Measurements from ENCODE around the gene MAML2. TPM values are rescaled to one million over a fixed set of nuclear protein-coding genes. Genes with fewer than 3 reads are reported as not detected.

The MAML2 gene
- total and polyA plus RNA-seq, 2 of the 13 experiments (the other 11 are each of a cell fraction or from before 2014, with no cell fraction given), result 2.3 to 25.9 TPM

DNA sequence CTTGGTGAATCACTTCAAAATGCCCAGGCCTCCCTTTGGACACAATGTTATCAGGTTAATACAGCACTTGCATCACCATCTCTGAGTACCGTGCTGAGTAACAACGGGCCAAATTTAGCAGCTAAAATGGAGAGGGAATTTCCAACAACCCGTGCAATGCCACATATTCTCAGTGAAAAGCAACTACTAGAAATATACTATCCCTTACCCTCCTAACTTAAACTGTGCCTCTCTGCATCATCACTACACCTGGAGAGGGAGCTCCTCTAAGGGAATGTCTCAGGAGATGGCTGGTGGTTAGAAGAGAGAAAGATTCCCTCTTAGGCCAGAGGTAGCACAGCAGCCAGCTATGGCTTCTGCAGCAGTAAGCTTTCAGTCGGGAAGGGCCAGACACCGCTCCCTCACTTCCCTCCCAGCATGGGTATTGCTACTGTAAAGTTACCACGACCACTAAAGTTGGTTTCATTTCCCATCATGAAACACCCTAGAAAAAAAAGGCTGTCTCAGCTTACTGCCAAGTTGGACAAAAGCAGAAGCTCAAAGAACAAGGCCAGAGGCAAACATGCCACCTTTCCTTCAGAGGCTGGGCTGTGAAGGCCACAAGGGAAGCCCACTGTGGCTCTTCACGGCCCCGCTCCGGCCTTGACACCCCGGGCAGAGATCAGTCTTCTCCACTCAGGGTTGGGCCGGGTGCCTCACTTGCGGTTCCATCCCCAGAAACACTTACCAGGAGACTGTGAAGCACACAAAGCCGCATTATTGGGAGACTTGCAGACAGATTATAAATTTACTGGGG is 3.9 kb downstream of the MAML2 start (continued):
- TF ChIP-seq ZNF777 (CRISPR knock-in tag; IDR thresholded peaks at IDR 0.05) (no peak), ZSCAN20 (CRISPR knock-in tag; IDR thresholded peaks at IDR 0.05; ENCODE audit: borderline replicate concordance) (no peak), PAX8 (CRISPR knock-in tag; IDR thresholded peaks at IDR 0.05; ENCODE audit: borderline replicate concordance) (no peak), ZNF225 (CRISPR knock-in tag; IDR thresholded peaks at IDR 0.05) (no peak), THAP11 (CRISPR knock-in tag; IDR thresholded peaks at IDR 0.05) (no peak), ZBTB21 (CRISPR knock-in tag; IDR thresholded peaks at IDR 0.05) (no peak), NFATC3 (CRISPR knock-in tag; IDR thresholded peaks at IDR 0.05) (no peak), TAF15 (IDR thresholded peaks at IDR 0.05; ENCODE audit: low read depth, low read length, poor library complexity, severe bottlenecking) (no peak), HOXA5 (CRISPR knock-in tag; IDR thresholded peaks at IDR 0.05) (no peak), SIX1 (CRISPR knock-in tag; IDR thresholded peaks at IDR 0.05; ENCODE audit: borderline replicate concordance) (no peak), PHF21A (CRISPR knock-in tag; IDR thresholded peaks at IDR 0.05) (no peak), ZSCAN22 (CRISPR knock-in tag; IDR thresholded peaks at IDR 0.05) (peak; percentile 33; the same call in 1 of the 2 replicates), TGIF2 (CRISPR knock-in tag; IDR thresholded peaks at IDR 0.05) (no peak)
- TF ChIP-seq, protein P1, sequence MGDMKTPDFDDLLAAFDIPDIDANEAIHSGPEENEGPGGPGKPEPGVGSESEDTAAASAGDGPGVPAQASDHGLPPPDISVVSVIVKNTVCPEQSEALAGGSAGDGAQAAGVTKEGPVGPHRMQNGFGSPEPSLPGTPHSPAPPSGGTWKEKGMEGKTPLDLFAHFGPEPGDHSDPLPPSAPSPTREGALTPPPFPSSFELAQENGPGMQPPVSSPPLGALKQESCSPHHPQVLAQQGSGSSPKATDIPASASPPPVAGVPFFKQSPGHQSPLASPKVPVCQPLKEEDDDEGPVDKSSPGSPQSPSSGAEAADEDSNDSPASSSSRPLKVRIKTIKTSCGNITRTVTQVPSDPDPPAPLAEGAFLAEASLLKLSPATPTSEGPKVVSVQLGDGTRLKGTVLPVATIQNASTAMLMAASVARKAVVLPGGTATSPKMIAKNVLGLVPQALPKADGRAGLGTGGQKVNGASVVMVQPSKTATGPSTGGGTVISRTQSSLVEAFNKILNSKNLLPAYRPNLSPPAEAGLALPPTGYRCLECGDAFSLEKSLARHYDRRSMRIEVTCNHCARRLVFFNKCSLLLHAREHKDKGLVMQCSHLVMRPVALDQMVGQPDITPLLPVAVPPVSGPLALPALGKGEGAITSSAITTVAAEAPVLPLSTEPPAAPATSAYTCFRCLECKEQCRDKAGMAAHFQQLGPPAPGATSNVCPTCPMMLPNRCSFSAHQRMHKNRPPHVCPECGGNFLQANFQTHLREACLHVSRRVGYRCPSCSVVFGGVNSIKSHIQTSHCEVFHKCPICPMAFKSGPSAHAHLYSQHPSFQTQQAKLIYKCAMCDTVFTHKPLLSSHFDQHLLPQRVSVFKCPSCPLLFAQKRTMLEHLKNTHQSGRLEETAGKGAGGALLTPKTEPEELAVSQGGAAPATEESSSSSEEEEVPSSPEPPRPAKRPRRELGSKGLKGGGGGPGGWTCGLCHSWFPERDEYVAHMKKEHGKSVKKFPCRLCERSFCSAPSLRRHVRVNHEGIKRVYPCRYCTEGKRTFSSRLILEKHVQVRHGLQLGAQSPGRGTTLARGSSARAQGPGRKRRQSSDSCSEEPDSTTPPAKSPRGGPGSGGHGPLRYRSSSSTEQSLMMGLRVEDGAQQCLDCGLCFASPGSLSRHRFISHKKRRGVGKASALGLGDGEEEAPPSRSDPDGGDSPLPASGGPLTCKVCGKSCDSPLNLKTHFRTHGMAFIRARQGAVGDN (CRISPR knock-in tag; IDR thresholded peaks at IDR 0.05), result peak; percentile 94
- TF ChIP-seq, protein P2, sequence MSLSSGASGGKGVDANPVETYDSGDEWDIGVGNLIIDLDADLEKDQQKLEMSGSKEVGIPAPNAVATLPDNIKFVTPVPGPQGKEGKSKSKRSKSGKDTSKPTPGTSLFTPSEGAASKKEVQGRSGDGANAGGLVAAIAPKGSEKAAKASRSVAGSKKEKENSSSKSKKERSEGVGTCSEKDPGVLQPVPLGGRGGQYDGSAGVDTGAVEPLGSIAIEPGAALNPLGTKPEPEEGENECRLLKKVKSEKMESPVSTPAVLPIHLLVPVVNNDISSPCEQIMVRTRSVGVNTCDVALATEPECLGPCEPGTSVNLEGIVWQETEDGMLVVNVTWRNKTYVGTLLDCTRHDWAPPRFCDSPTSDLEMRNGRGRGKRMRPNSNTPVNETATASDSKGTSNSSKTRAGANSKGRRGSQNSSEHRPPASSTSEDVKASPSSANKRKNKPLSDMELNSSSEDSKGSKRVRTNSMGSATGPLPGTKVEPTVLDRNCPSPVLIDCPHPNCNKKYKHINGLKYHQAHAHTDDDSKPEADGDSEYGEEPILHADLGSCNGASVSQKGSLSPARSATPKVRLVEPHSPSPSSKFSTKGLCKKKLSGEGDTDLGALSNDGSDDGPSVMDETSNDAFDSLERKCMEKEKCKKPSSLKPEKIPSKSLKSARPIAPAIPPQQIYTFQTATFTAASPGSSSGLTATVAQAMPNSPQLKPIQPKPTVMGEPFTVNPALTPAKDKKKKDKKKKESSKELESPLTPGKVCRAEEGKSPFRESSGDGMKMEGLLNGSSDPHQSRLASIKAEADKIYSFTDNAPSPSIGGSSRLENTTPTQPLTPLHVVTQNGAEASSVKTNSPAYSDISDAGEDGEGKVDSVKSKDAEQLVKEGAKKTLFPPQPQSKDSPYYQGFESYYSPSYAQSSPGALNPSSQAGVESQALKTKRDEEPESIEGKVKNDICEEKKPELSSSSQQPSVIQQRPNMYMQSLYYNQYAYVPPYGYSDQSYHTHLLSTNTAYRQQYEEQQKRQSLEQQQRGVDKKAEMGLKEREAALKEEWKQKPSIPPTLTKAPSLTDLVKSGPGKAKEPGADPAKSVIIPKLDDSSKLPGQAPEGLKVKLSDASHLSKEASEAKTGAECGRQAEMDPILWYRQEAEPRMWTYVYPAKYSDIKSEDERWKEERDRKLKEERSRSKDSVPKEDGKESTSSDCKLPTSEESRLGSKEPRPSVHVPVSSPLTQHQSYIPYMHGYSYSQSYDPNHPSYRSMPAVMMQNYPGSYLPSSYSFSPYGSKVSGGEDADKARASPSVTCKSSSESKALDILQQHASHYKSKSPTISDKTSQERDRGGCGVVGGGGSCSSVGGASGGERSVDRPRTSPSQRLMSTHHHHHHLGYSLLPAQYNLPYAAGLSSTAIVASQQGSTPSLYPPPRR (CRISPR knock-in tag; IDR thresholded peaks at IDR 0.05; ENCODE audit: borderline replicate concordance), result no peak
- TF ChIP-seq, protein P3, sequence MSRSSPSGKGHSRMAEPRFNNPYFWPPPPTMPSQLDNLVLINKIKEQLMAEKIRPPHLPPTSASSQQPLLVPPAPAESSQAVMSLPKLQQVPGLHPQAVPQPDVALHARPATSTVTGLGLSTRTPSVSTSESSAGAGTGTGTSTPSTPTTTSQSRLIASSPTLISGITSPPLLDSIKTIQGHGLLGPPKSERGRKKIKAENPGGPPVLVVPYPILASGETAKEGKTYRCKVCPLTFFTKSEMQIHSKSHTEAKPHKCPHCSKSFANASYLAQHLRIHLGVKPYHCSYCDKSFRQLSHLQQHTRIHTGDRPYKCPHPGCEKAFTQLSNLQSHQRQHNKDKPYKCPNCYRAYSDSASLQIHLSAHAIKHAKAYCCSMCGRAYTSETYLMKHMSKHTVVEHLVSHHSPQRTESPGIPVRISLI (CRISPR knock-in tag; IDR thresholded peaks at IDR 0.05; ENCODE audit: borderline replicate concordance), result peak; percentile 52; the same call in 1 of the 2 replicates
- TF ChIP-seq, protein P4, sequence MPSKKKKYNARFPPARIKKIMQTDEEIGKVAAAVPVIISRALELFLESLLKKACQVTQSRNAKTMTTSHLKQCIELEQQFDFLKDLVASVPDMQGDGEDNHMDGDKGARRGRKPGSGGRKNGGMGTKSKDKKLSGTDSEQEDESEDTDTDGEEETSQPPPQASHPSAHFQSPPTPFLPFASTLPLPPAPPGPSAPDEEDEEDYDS (CRISPR knock-in tag; IDR thresholded peaks at IDR 0.05), result no peak
- TF ChIP-seq, protein P5, sequence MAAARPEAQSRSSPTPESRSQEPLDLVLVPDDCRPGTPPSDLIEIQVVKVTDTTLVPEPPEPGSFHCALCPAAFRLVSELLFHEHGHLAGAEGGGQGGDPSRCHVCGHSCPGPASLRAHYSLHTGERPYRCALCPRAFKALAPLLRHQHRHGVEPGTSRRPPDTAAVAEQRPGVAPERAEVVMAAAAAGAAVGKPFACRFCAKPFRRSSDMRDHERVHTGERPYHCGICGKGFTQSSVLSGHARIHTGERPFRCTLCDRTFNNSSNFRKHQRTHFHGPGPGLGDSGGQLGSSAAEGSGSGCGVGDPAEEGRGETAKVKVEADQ (CRISPR knock-in tag; IDR thresholded peaks at IDR 0.05; ENCODE audit: borderline replicate concordance), result 0 out of 2 replicates have a peak, but pooled peaks have one; percentile 16
